ENCODE measurements around the gene TMED8.

The TMED8 gene

GRCh38 chr14:77314043-77314442 lies 62.9 kb downstream of the TMED8 start:
- H3K4me3 Mint-ChIP-seq = no peak overlapping the region
- H3K27ac Mint-ChIP-seq = no peak overlapping the region
- H3K4me1 Mint-ChIP-seq (ENCODE audit: low read depth in 2 of 2) = no peaks in the 10 kb centered on the region
- no peak for ATAC-seq (replicated peaks)
- DNase-seq = no peak
- H3K27me3 Mint-ChIP-seq = no peaks in the 10 kb centered on the region
- no peaks in the 10 kb centered on the region for H3K36me3 Mint-ChIP-seq (ENCODE audit: insufficient read depth)
- H3K9me3 Mint-ChIP-seq = no peaks in the 10 kb centered on the region

- no peak overlapping the region for H3K4me3 Mint-ChIP-seq
Measured at GRCh38 chr14:77313371-77313770, 63.5 kb downstream of the TMED8 start.

GRCh38 chr14:77311217-77311616 lies 65.7 kb downstream of the TMED8 start:
- DNase-seq = no peak
- H3K4me3 Mint-ChIP-seq = no peak overlapping the region
- H3K36me3 Mint-ChIP-seq (ENCODE audit: insufficient read depth) = no peaks in the 10 kb centered on the region
- H3K4me1 Mint-ChIP-seq (ENCODE audit: low read depth in 2 of 2) = no peaks in the 10 kb centered on the region
- no peak for ATAC-seq (replicated peaks)
- H3K27me3 Mint-ChIP-seq = no peaks in the 10 kb centered on the region
- no peak overlapping the region for H3K27ac Mint-ChIP-seq
- no peaks in the 10 kb centered on the region for H3K9me3 Mint-ChIP-seq

More at GRCh38 chr14:77313371-77313770, 63.5 kb downstream of the TMED8 start:
- no peaks in the 10 kb centered on the region for H3K4me1 Mint-ChIP-seq (ENCODE audit: low read depth in 2 of 2)
- ATAC-seq (replicated peaks) = no peak
- no peaks in the 10 kb centered on the region for H3K27me3 Mint-ChIP-seq
- DNase-seq = no peak
- H3K9me3 Mint-ChIP-seq = no peaks in the 10 kb centered on the region
- no peak overlapping the region for H3K27ac Mint-ChIP-seq
- no peaks in the 10 kb centered on the region for H3K36me3 Mint-ChIP-seq (ENCODE audit: insufficient read depth)

GRCh38 chr14:77310026-77310425 lies 66.9 kb downstream of the TMED8 start:
- no peak overlapping the region for H3K27ac Mint-ChIP-seq
- H3K4me3 Mint-ChIP-seq = no peak overlapping the region
- no peaks in the 10 kb centered on the region for H3K27me3 Mint-ChIP-seq
- H3K36me3 Mint-ChIP-seq (ENCODE audit: insufficient read depth) = no peaks in the 10 kb centered on the region
- no peaks in the 10 kb centered on the region for H3K9me3 Mint-ChIP-seq
- H3K4me1 Mint-ChIP-seq (ENCODE audit: low read depth in 2 of 2) = no peaks in the 10 kb centered on the region
- DNase-seq = no peak
- ATAC-seq (replicated peaks) = no peak

GRCh38 chr14:77309131-77309530 lies 67.8 kb downstream of the TMED8 start:
- Mint-ChIP-seq H3K4me1 (ENCODE audit: low read depth in 2 of 2) (no peaks in the 10 kb centered on the region), H3K9me3 (no peaks in the 10 kb centered on the region), H3K4me3 (no peak overlapping the region), H3K27me3 (no peaks in the 10 kb centered on the region), H3K36me3 (ENCODE audit: insufficient read depth) (no peaks in the 10 kb centered on the region), H3K27ac (no peak overlapping the region)
- ATAC-seq (replicated peaks) = no peak
- DNase-seq = no peak

- no peak overlapping the region for H3K4me3 Mint-ChIP-seq
- H3K27ac Mint-ChIP-seq = no peak overlapping the region
- H3K4me1 Mint-ChIP-seq (ENCODE audit: low read depth in 2 of 2) = peaks cover 3 to 4% of the 10 kb centered on the region in 2 donors
- no peaks in the 10 kb centered on the region for H3K27me3 Mint-ChIP-seq
- ATAC-seq (replicated peaks) (no peak), DNase-seq (no peak)
- no peaks in the 10 kb centered on the region for H3K9me3 Mint-ChIP-seq
- peaks cover 2% of the 10 kb centered on the region for H3K36me3 Mint-ChIP-seq (ENCODE audit: insufficient read depth)
Measured at GRCh38 chr14:77306851-77307496, 69.9 kb downstream of the TMED8 start.

- H3K9me3 Mint-ChIP-seq = no peaks in the 10 kb centered on the region
- H3K4me1 Mint-ChIP-seq (ENCODE audit: low read depth in 2 of 2) = peaks cover 3 to 4% of the 10 kb centered on the region in 2 donors
- no peaks in the 10 kb centered on the region for H3K27me3 Mint-ChIP-seq
- peaks cover 2% of the 10 kb centered on the region for H3K36me3 Mint-ChIP-seq (ENCODE audit: insufficient read depth)
- ATAC-seq (replicated peaks) (no peak), DNase-seq (no peak)
- no peak overlapping the region for H3K27ac Mint-ChIP-seq
- H3K4me3 Mint-ChIP-seq = no peak overlapping the region
Measured at GRCh38 chr14:77306416-77306815, 70.5 kb downstream of the TMED8 start.

- Mint-ChIP-seq H3K4me1 (ENCODE audit: low read depth in 2 of 2) (peaks cover 3 to 4% of the 10 kb centered on the region in 2 donors), H3K36me3 (ENCODE audit: insufficient read depth) (peaks cover 2% of the 10 kb centered on the region), H3K9me3 (no peaks in the 10 kb centered on the region), H3K27me3 (no peaks in the 10 kb centered on the region), H3K4me3 (no peak overlapping the region), H3K27ac (no peak overlapping the region)
- ATAC-seq (replicated peaks) (no peak), DNase-seq (no peak)
Measured at GRCh38 chr14:77305696-77306095, 71.2 kb downstream of the TMED8 start.

GRCh38 chr14:77303417-77304156 lies 73.3 kb downstream of the TMED8 start:
- H3K27ac Mint-ChIP-seq = peak overlapping the region; percentile 17 to 29
- no peaks in the 10 kb centered on the region for H3K27me3 Mint-ChIP-seq
- H3K4me1 Mint-ChIP-seq (ENCODE audit: low read depth in 2 of 2) = peaks cover 3 to 4% of the 10 kb centered on the region in 2 donors
- peaks cover 2% of the 10 kb centered on the region for H3K36me3 Mint-ChIP-seq (ENCODE audit: insufficient read depth)
- DNase-seq = no peak
- H3K4me3 Mint-ChIP-seq = no peak overlapping the region
- no peaks in the 10 kb centered on the region for H3K9me3 Mint-ChIP-seq
- ATAC-seq (replicated peaks) = peak; percentile 54

GRCh38 chr14:77302926-77303325 lies 74.0 kb downstream of the TMED8 start:
- Mint-ChIP-seq H3K9me3 (no peaks in the 10 kb centered on the region), H3K27me3 (no peaks in the 10 kb centered on the region), H3K27ac (peak overlapping the region; percentile 17 to 29), H3K4me1 (ENCODE audit: low read depth in 2 of 2) (peaks cover 3 to 4% of the 10 kb centered on the region in 2 donors), H3K36me3 (ENCODE audit: insufficient read depth) (peaks cover 2% of the 10 kb centered on the region), H3K4me3 (no peak overlapping the region)
- no peak for DNase-seq
- peak; percentile 47 for ATAC-seq (replicated peaks)

- Mint-ChIP-seq H3K36me3 (ENCODE audit: insufficient read depth) (peaks cover 2% of the 10 kb centered on the region), H3K27me3 (no peaks in the 10 kb centered on the region), H3K9me3 (no peaks in the 10 kb centered on the region), H3K4me1 (ENCODE audit: low read depth in 2 of 2) (peaks cover 3 to 4% of the 10 kb centered on the region in 2 donors), H3K27ac (no peak overlapping the region), H3K4me3 (no peak overlapping the region)
- peak; percentile 24 for ATAC-seq (replicated peaks)
- peak in 2 of 3 experiments; percentile 9 to 21 for DNase-seq
Measured at GRCh38 chr14:77301103-77301502, 75.8 kb downstream of the TMED8 start.

- Mint-ChIP-seq H3K36me3 (ENCODE audit: insufficient read depth) (peaks cover 2% of the 10 kb centered on the region), H3K4me1 (ENCODE audit: low read depth in 2 of 2) (peaks cover 3 to 4% of the 10 kb centered on the region in 2 donors), H3K27ac (no peak overlapping the region), H3K4me3 (no peak overlapping the region), H3K9me3 (no peaks in the 10 kb centered on the region), H3K27me3 (no peaks in the 10 kb centered on the region)
- ATAC-seq (replicated peaks) (no peak), DNase-seq (no peak)
Measured at GRCh38 chr14:77299771-77300170, 77.1 kb downstream of the TMED8 start.

- Mint-ChIP-seq H3K4me3 (no peak overlapping the region), H3K27me3 (no peaks in the 10 kb centered on the region), H3K9me3 (no peaks in the 10 kb centered on the region), H3K36me3 (ENCODE audit: insufficient read depth) (no peaks in the 10 kb centered on the region), H3K4me1 (ENCODE audit: low read depth in 2 of 2) (no peaks in the 10 kb centered on the region), H3K27ac (no peak overlapping the region)
- no peak for DNase-seq
- no peak for ATAC-seq (replicated peaks)
Measured at GRCh38 chr14:77296906-77297305, 80.0 kb downstream of the TMED8 start.

- no peaks in the 10 kb centered on the region for H3K4me1 Mint-ChIP-seq (ENCODE audit: low read depth in 2 of 2)
- H3K27me3 Mint-ChIP-seq = no peaks in the 10 kb centered on the region
- H3K27ac Mint-ChIP-seq = no peak overlapping the region
- no peaks in the 10 kb centered on the region for H3K9me3 Mint-ChIP-seq
- ATAC-seq (replicated peaks) = no peak
- no peak overlapping the region for H3K4me3 Mint-ChIP-seq
- H3K36me3 Mint-ChIP-seq (ENCODE audit: insufficient read depth) = no peaks in the 10 kb centered on the region
- DNase-seq = no peak
Measured at GRCh38 chr14:77296155-77296554, 80.7 kb downstream of the TMED8 start.

Measured in effector memory CD8-positive, alpha-beta T cell (primary cell).